K562 (cell line): Measurements from ENCODE around the gene VPS13D. TPM values are rescaled to one million over a fixed set of nuclear protein-coding genes. Genes with fewer than 3 reads are reported as not detected.

Source experiments
- CEBPB ChIP-seq: fragments of 450-650 bp; IDR thresholded peaks from 2 replicates; pipeline ENCODE4 v1.6.1; 2016; ENCODE audit warnings: missing genetic modification characterization, missing compliant biosample characterization
- EHMT2 ChIP-seq: fragments of 450-650 bp; IDR thresholded peaks from 2 replicates; pipeline ENCODE4 v1.6.1; 2018; ENCODE audit warnings: antibody characterized with exemption
- FOXA3 ChIP-seq, 2 experiments: fragments of 450-650 bp in 1 of 2; sonication (generic) in 1 of 2; formaldehyde crosslinking; IDR thresholded peaks in 1 of 2; conservative IDR thresholded peaks in 1 of 2; 2 replicates each; pipeline versions ENCODE4 v1.4.0 to v1.8.0; 2020 to 2022; ENCODE audit warnings: mild to moderate bottlenecking in 2 of 2, missing genetic modification reagents in 1 of 2
- GABPA ChIP-seq: fragments of 200-800 bp; sonication (Bioruptor generic); conservative IDR thresholded peaks from 2 replicates; pipeline ENCODE4 v1.6.1; 2016; ENCODE audit warnings: low read depth, missing genetic modification characterization, missing compliant biosample characterization
- KDM1A ChIP-seq, 2 experiments: fragments of 450-650 bp; IDR thresholded peaks; 2 replicates each; pipeline ENCODE4 v1.6.1; 2016; ENCODE audit warnings: mild to moderate bottlenecking in 2 of 2
- KLF6 ChIP-seq: fragments of 250-450 bp; sonication (Bioruptor Pico); IDR thresholded peaks from 2 replicates; pipeline ENCODE4 v1.4.0; 2020; ENCODE audit warnings: mild to moderate bottlenecking, moderate library complexity, borderline replicate concordance
- L3MBTL2 ChIP-seq: fragments of 450-650 bp; IDR thresholded peaks from 2 replicates; pipeline ENCODE4 v1.6.1; 2016; ENCODE audit warnings: mild to moderate bottlenecking, moderate library complexity
- MAFK ChIP-seq: IDR thresholded peaks from 2 replicates; pipeline ENCODE4 v1.6.1; 2011; ENCODE audit warnings: low read length, improper control_type of control experiment
- RAD21 ChIP-seq, 2 experiments: fragments of 250-450 bp in 1 of 2; fragments of 450-650 bp in 1 of 2; sonication (Bioruptor Pico) in 1 of 2; formaldehyde crosslinking in 1 of 2; IDR thresholded peaks in 1 of 2; conservative IDR thresholded peaks in 1 of 2; 2 replicates each; pipeline versions ENCODE4 v1.4.0 to v1.8.0; 2020 to 2022; ENCODE audit warnings: mild to moderate bottlenecking in 2 of 2, moderate library complexity in 1 of 2
- RBM14 ChIP-seq: fragments of 200-400 bp; formaldehyde crosslinking; IDR thresholded peaks from 2 replicates; pipeline ENCODE4 v1.6.1; 2018; ENCODE audit warnings: low read depth, mild to moderate bottlenecking, low read length, moderate library complexity, borderline replicate concordance; ENCODE audit not compliant: insufficient read depth
- RFX7 ChIP-seq: fragments of 250-450 bp; sonication (Bioruptor Pico); IDR thresholded peaks from 2 replicates; pipeline ENCODE4 v1.5.1; 2021; ENCODE audit warnings: mild to moderate bottlenecking
- SMARCA4 ChIP-seq: fragments of 450-650 bp; IDR thresholded peaks from 2 replicates; pipeline ENCODE4 v1.6.1; 2016
- SMARCA5 ChIP-seq: fragments of 450-650 bp; IDR thresholded peaks from 2 replicates; pipeline ENCODE4 v1.6.1; 2016
- SMARCE1 ChIP-seq: fragments of 450-650 bp; IDR thresholded peaks from 2 replicates; pipeline ENCODE4 v1.7.1; 2016; ENCODE audit warnings: mild to moderate bottlenecking
- XRCC5 ChIP-seq: fragments of 200-400 bp; formaldehyde crosslinking; IDR thresholded peaks from 2 replicates; pipeline ENCODE4 v1.6.1; 2017; ENCODE audit warnings: low read depth, mild to moderate bottlenecking, low read length
- ZBTB17 ChIP-seq: fragments of 450-650 bp; formaldehyde crosslinking; IDR thresholded peaks from 2 replicates; pipeline ENCODE4 v1.4.0; 2020; ENCODE audit warnings: mild to moderate bottlenecking
- ZBTB33 ChIP-seq: sonication (generic); formaldehyde crosslinking; IDR thresholded peaks from 2 replicates; pipeline ENCODE4 v1.8.1; 2023; ENCODE audit warnings: mild to moderate bottlenecking, missing genetic modification reagents
- ZBTB7A ChIP-seq: IDR thresholded peaks from 2 replicates; pipeline ENCODE4 v1.6.1; 2011; ENCODE audit warnings: low read depth, mild to moderate bottlenecking, low read length, moderate library complexity, borderline replicate concordance; ENCODE audit not compliant: control insufficient read depth
- ZKSCAN8 ChIP-seq: fragments of 200-800 bp; sonication (Bioruptor generic); IDR thresholded peaks from 2 replicates; pipeline ENCODE4 v1.6.1; 2016; ENCODE audit warnings: missing genetic modification characterization, missing compliant biosample characterization
- ZNF311 ChIP-seq: fragments of 250-450 bp; sonication (Bioruptor Pico); IDR thresholded peaks from 2 replicates; pipeline ENCODE4 v1.4.0; 2020; ENCODE audit warnings: mild to moderate bottlenecking, moderate library complexity
- ZNF347 ChIP-seq: fragments of 450-650 bp; formaldehyde crosslinking; IDR thresholded peaks from 2 replicates; pipeline ENCODE4 v1.4.0; 2020; ENCODE audit warnings: low read depth, mild to moderate bottlenecking, moderate library complexity
- polyA plus RNA-seq, 8 experiments: library from polyadenylated mRNA; depleted of rRNA in 4 of 8; stranded (reverse) in 5 of 8; unstranded in 3 of 8; fragments of >200 nt; fragmentation: Nextera tagmentation in 2 of 8; fragmentation: Illumina TruSeq in 1 of 8; extraction: Ambion mirVana in 2 of 8; extraction: Trizol in 1 of 8; gene quantifications; 2 replicates each; pipeline versions ENCODE4 v1.2.1 to v1.2.3, GENCODE V29; 2011 to 2014; ENCODE audit warnings: inconsistent platforms in 1 of 8, missing spikeins in 1 of 8
- total RNA-seq, 7 experiments: library from RNA; depleted of rRNA in 6 of 7; stranded (reverse); fragments of >200 nt in 6 of 7; fragmentation: Illumina TruSeq in 2 of 7; extraction: Trizol in 2 of 7; gene quantifications; 2 replicates each; pipeline versions ENCODE4 v1.2.1 to v1.2.3, GENCODE V29; 2011 to 2021; ENCODE audit warnings: low replicate concordance in 1 of 7
- TF ChIP-seq, protein P1 (sequence below), 2 experiments: fragments of 450-650 bp in 1 of 2; sonication (generic) in 1 of 2; formaldehyde crosslinking in 1 of 2; IDR thresholded peaks in 1 of 2; conservative IDR thresholded peaks in 1 of 2; 2 replicates each; pipeline versions ENCODE4 v1.6.1 to v1.8.1; 2016 to 2023; ENCODE audit warnings: mild to moderate bottlenecking in 2 of 2, moderate library complexity in 2 of 2, inconsistent platforms in 1 of 2, missing genetic modification reagents in 1 of 2
- TF ChIP-seq, protein P2 (sequence below), 3 experiments: IDR thresholded peaks in 2 of 3; conservative IDR thresholded peaks in 1 of 3; 2 replicates each; pipeline ENCODE4 v1.5.1; 2011 to 2012; ENCODE audit warnings: low read length in 3 of 3, mild to moderate bottlenecking in 3 of 3, control low read depth in 2 of 3, improper control_type of control experiment in 1 of 3, inconsistent platforms in 1 of 3, low read depth in 1 of 3, mixed read lengths in 1 of 3, moderate library complexity in 1 of 3; ENCODE audit not compliant: insufficient read depth in 2 of 3

VPS13D gene
- total and polyA plus RNA-seq, 9 of the 15 experiments (the other 6 are each of a cell fraction or from before 2014, with no cell fraction given): 6.1 to 51.5 (median 38.5) TPM

- TF ChIP-seq EHMT2 (peak; percentile 77), ZBTB33 (0 out of 2 replicates have a peak, but pooled peaks have one; percentile 35), L3MBTL2 (no peak), XRCC5 (no peak), ZKSCAN8 (CRISPR knock-in tag) (peak; percentile 36; the same call in 1 of the 2 replicates), SMARCA4 (peak; percentile 55; the same call in 1 of the 2 replicates), SMARCA5 (peak; percentile 65), KLF6 (CRISPR knock-in tag) (0 out of 2 replicates have a peak, but pooled peaks have one; percentile 22), ZNF311 (CRISPR knock-in tag) (0 out of 2 replicates have a peak, but pooled peaks have one; percentile 65), KDM1A (IDR thresholded peaks at IDR 0.05) (0 out of 4 replicates have a peak, but pooled peaks have one; percentile 19 to 32), SMARCE1 (0 out of 2 replicates have a peak, but pooled peaks have one; percentile 31), RFX7 (CRISPR knock-in tag) (0 out of 2 replicates have a peak, but pooled peaks have one; percentile 35), RBM14 (no peak), ZBTB7A (peak; percentile 53; the same call in 1 of the 2 replicates), ZNF347 (CRISPR knock-in tag) (0 out of 2 replicates have a peak, but pooled peaks have one; percentile 4), RAD21 (CRISPR knock-in tag; conservative IDR thresholded peaks at IDR 0.05 in 1 of 2, IDR thresholded peaks at IDR 0.05 in 1 of 2) (peak in 1 of 2 experiments; percentile 7; a peak in 1 of 4 replicates), ZBTB17 (CRISPR knock-in tag) (peak; percentile 93), CEBPB (no peak), MAFK (peak; percentile 21; the same call in 1 of the 2 replicates), FOXA3 (CRISPR knock-in tag; conservative IDR thresholded peaks at IDR 0.05 in 1 of 2, IDR thresholded peaks at IDR 0.05 in 1 of 2) (peak; percentile 77 to 94), GABPA (tag) (0 out of 2 replicates have a peak, but pooled peaks have one; percentile 10)
- TF ChIP-seq, protein P1, sequence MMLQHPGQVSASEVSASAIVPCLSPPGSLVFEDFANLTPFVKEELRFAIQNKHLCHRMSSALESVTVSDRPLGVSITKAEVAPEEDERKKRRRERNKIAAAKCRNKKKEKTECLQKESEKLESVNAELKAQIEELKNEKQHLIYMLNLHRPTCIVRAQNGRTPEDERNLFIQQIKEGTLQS (IDR thresholded peaks at IDR 0.05): peak; percentile 60; the same call in 1 of the 2 replicates
- TF ChIP-seq, protein P1 (CRISPR knock-in tag; conservative IDR thresholded peaks at IDR 0.05): no peak
- TF ChIP-seq, protein P2, sequence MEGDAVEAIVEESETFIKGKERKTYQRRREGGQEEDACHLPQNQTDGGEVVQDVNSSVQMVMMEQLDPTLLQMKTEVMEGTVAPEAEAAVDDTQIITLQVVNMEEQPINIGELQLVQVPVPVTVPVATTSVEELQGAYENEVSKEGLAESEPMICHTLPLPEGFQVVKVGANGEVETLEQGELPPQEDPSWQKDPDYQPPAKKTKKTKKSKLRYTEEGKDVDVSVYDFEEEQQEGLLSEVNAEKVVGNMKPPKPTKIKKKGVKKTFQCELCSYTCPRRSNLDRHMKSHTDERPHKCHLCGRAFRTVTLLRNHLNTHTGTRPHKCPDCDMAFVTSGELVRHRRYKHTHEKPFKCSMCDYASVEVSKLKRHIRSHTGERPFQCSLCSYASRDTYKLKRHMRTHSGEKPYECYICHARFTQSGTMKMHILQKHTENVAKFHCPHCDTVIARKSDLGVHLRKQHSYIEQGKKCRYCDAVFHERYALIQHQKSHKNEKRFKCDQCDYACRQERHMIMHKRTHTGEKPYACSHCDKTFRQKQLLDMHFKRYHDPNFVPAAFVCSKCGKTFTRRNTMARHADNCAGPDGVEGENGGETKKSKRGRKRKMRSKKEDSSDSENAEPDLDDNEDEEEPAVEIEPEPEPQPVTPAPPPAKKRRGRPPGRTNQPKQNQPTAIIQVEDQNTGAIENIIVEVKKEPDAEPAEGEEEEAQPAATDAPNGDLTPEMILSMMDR (IDR thresholded peaks at IDR 0.05 in 2 of 3, conservative IDR thresholded peaks at IDR 0.05 in 1 of 3; ENCODE audit: insufficient read depth in 2 of 3, low read depth in 1 of 3, low read length in 3 of 3): no peak
Observed at GRCh38 chr1:12436817-12437599, 207.2 kb downstream of the VPS13D start (continued).
